Cardiac muscle cell (in vitro differentiated cells and primary cell): ENCODE data around the gene PCNX1. TPM values are rescaled to one million over a fixed set of nuclear protein-coding genes. Genes with fewer than 3 reads are reported as not detected.

Source experiments
- DNase-seq, 2 donors: peaks; one replicate each; pipeline versions ENCODE4 v3.0.0 to v3.0.0-alpha.2; 2010 to 2017; ENCODE audit warnings: low read depth in 1 of 2, low spot score in 1 of 2
- H3K27ac ChIP-seq: fragments of 200-600 bp; sonication (generic); 2 replicates; pipeline ENCODE4 v1.5.1; 2016
- H3K27me3 ChIP-seq: fragments of 200-600 bp; sonication (generic); 2 replicates; pipeline ENCODE4 v1.6.0; 2016; ENCODE audit warnings: control low read depth
- H3K36me3 ChIP-seq: fragments of 200-600 bp; sonication (generic); 2 replicates; pipeline ENCODE4 v1.5.1; 2016; ENCODE audit warnings: control low read depth
- H3K4me1 ChIP-seq: fragments of 200-600 bp; sonication (generic); 2 replicates; pipeline ENCODE4 v1.8.1; 2017; ENCODE audit warnings: low read depth, mild to moderate bottlenecking, mixed run types
- H3K4me3 ChIP-seq: fragments of 200-600 bp; sonication (generic); 2 replicates; pipeline ENCODE4 v1.5.1; 2016; ENCODE audit warnings: mild to moderate bottlenecking
- H3K9me3 ChIP-seq: fragments of 200-600 bp; sonication (generic); 2 replicates; pipeline ENCODE4 v1.5.1; 2017; ENCODE audit warnings: low read depth, mild to moderate bottlenecking, control low read depth
- polyA plus RNA-seq: library from polyadenylated mRNA; unstranded; fragments of >200 nt; fragmentation: Nextera tagmentation; extraction: Ambion mirVana; gene quantifications from 2 replicates; pipeline ENCODE4 v1.2.1, GENCODE V29; 2016
- total RNA-seq: library from RNA; depleted of rRNA; stranded (reverse); fragments of >200 nt; gene quantifications from 2 replicates; pipeline ENCODE4 v1.2.3, GENCODE V29; 2016
- TF ChIP-seq, protein P1 (sequence below): IDR thresholded peaks from 2 replicates; pipeline ENCODE4 v1.5.1; 2012; ENCODE audit warnings: low read depth, mild to moderate bottlenecking, low read length

The PCNX1 gene
- total and polyA plus RNA-seq, 2 experiments from 2014 or later = 20.1 to 45.4 TPM

DNA sequence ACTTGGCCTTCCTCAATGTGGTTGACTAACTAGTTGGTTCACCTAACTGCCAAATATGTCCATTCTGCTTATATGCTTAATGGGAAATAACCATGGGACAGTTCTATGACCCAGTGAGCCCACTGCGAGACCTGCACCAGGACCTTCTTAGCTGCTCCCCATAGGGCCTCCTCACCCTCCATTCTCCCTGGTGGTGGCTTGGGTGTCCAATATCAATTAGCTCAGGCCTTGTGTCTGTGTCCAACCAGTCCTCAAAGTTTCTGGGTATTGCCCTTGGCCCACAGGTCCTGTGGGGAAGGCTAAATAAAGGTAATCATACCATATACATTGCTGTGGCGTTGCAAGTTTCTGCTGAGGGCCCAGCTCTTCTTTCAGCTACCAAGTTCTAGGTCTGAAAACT is 228.2 kb downstream of the PCNX1 start:
- H3K4me1 ChIP-seq = no peaks in the 10 kb centered on the region
- no peaks in the 10 kb centered on the region for H3K9me3 ChIP-seq
- H3K36me3 ChIP-seq = no peaks in the 10 kb centered on the region
- H3K4me3 ChIP-seq = no peak overlapping the region
- TF ChIP-seq, protein P1, sequence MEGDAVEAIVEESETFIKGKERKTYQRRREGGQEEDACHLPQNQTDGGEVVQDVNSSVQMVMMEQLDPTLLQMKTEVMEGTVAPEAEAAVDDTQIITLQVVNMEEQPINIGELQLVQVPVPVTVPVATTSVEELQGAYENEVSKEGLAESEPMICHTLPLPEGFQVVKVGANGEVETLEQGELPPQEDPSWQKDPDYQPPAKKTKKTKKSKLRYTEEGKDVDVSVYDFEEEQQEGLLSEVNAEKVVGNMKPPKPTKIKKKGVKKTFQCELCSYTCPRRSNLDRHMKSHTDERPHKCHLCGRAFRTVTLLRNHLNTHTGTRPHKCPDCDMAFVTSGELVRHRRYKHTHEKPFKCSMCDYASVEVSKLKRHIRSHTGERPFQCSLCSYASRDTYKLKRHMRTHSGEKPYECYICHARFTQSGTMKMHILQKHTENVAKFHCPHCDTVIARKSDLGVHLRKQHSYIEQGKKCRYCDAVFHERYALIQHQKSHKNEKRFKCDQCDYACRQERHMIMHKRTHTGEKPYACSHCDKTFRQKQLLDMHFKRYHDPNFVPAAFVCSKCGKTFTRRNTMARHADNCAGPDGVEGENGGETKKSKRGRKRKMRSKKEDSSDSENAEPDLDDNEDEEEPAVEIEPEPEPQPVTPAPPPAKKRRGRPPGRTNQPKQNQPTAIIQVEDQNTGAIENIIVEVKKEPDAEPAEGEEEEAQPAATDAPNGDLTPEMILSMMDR = no peak
- H3K27ac ChIP-seq = no peak overlapping the region
- no peak for DNase-seq
- no peaks in the 10 kb centered on the region for H3K27me3 ChIP-seq

DNA sequence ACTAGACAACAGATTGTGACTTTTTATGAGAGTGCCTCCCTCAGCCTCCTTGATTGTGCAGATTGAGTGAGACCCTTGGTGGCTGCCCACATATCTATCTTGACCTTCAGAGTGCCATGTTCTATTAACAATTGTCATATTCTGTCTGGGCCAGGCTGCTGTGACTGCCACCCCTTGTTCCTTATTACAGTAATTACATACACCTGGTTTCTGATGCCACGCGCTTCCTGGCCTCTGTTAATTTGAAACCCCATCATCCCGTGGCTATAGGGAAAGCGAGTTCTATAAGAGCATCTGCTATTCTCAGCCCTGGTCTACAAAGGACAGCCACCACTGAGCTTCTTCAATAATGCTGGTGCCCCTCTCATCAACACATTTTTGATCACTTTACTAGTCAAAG is 228.7 kb downstream of the PCNX1 start:
- Histone ChIP-seq H3K4me3 (no peak overlapping the region), H3K9me3 (no peaks in the 10 kb centered on the region), H3K27me3 (no peaks in the 10 kb centered on the region), H3K27ac (no peak overlapping the region), H3K36me3 (no peaks in the 10 kb centered on the region), H3K4me1 (no peaks in the 10 kb centered on the region)
- no peak for DNase-seq
- TF ChIP-seq, protein P1 = no peak

DNA sequence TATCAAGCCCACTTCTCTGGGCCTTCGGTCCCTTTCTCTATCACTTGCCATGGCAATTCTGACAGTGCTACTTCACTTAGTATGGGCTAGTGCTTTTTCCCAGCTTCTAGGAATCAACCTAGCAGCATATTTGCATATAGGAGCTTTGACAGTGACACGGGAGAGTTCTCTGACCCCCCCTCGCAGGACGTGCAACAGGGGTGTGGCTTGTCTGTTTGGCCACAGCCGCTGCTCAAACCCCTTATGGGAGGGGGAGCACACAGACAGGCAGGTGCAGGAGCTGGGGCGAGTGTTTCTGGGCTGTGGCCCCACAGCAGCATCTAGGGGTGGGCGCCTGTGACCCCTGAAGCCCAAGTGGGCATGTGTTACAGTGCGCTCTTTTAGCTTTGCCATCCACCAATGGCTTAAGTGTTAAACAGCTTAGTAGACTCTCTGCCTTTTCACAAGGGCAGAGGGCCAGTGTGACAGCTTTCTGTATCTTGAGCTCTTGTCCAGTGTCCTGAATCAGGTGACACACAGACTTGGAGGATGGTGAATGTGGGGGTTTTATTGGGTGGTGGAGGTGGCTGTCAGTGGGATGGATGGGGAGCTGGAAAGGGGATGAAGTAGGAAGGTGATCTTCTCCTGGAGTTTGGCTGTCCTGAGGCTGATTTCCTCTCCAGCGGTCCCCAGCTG is 229.3 kb downstream of the PCNX1 start:
- no peaks in the 10 kb centered on the region for H3K4me1 ChIP-seq
- no peaks in the 10 kb centered on the region for H3K27me3 ChIP-seq
- H3K4me3 ChIP-seq = no peak overlapping the region
- no peak for DNase-seq
- H3K36me3 ChIP-seq = no peaks in the 10 kb centered on the region
- TF ChIP-seq, protein P1 = no peak
- no peaks in the 10 kb centered on the region for H3K9me3 ChIP-seq
- no peak overlapping the region for H3K27ac ChIP-seq

DNA sequence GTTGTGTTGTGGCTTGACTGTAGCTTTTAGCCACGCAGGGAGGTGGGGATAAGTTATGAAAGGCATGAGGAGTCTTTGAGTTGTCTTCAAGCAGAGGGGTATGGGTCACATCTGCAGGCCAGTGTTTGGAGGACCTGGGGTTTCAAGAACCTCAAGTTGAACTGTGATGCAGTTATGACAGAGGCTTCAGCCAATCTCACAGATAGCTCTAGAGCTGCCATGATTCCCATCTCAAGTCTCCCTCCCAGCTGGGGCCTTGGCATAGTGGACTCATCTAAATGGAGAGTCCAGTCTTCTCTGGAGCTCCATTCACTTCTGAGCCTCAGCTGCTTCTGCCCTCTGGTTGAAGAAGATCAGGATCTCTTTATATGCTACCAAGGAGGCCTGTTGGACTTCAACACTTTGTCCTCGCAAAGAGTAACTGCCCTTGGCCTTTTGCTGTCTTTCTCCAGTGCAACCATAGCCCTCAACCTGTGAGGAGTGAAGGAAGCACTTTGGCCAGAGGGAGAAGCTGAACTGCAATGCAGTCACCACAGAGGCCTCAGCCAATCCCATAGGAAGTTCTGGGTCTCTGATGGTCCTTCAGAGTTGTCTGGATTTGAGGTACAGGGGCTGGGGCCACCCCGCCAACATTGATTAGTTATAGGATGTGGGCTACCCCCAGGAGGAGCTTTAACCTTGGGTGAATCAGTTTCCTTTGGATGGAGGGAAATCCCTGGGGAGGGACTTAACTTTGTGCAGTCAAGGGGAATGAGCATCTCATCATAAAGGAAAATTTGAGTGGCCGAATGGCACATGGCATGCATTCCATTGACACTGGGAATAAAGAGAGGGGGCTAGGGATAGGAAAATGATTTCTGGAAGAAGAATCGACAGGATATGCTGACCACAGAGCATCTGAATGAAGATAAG is 230.5 kb downstream of the PCNX1 start:
- no peak for DNase-seq
- no peaks in the 10 kb centered on the region for H3K36me3 ChIP-seq
- no peaks in the 10 kb centered on the region for H3K9me3 ChIP-seq
- no peaks in the 10 kb centered on the region for H3K4me1 ChIP-seq
- H3K27ac ChIP-seq = no peak overlapping the region
- H3K4me3 ChIP-seq = no peak overlapping the region
- H3K27me3 ChIP-seq = no peaks in the 10 kb centered on the region
- TF ChIP-seq, protein P1 = no peak

DNA sequence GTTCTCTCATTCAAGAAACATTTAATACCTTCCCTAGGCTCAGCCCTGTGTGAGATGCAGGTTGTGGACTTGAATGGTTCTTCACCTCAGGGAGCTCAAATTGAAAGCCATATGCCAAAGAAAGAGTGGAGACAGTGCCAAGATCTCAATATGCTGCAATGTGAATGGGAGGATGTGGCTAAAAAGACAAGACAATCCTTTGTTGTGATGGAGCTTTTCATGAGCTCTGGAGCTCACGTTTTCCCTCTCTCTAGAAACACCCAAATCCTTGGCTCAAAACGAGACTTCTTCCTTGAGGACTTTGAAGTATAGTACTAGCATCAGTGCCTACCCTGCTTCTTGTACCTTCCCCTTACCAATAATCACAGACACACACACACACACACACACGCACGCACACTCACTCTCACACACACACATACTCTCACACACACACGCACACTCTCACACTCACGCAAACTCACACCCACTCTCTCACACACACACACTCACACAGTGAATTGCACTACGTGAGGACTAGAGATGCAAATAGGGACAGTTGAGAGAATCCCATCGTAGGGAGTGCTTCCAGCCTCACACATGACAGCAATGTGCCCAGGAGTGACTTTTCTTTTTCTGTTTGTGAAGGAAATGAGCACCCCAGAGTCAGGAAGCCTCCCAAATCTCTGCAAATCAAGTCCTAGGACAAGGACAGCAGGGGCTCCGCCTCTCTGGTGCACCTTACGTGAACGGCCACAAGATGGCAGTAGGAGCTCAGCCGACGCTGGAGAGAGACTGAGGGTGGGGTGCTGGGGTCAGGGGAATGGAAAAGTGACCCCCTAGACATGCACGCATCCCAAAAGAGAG is 231.4 kb downstream of the PCNX1 start:
- no peak overlapping the region for H3K27ac ChIP-seq
- no peaks in the 10 kb centered on the region for H3K36me3 ChIP-seq
- H3K9me3 ChIP-seq = no peaks in the 10 kb centered on the region
- no peak overlapping the region for H3K4me3 ChIP-seq
- peak; percentile 66 for DNase-seq
- no peaks in the 10 kb centered on the region for H3K4me1 ChIP-seq
- TF ChIP-seq, protein P1 = peak; percentile 92
- H3K27me3 ChIP-seq = no peaks in the 10 kb centered on the region
